ENCODE results near the gene TPM4. TPM values are rescaled to one million over a fixed set of nuclear protein-coding genes. Genes with fewer than 3 reads are reported as not detected.

Gene TPM4
- total RNA-seq (2022; extraction: Qiagen RNA extraction; ENCODE audit: low read depth), result 369 to 594 TPM (median 460 TPM) in 5 replicates

GRCh38 chr19:16076154-16076957 is at the start of gene TPM4:
Gene TPM4, plus strand, starts transcription at chr19:16076495. Its CDS starts 71 bp downstream, at chr19:16076566.

DNA sequence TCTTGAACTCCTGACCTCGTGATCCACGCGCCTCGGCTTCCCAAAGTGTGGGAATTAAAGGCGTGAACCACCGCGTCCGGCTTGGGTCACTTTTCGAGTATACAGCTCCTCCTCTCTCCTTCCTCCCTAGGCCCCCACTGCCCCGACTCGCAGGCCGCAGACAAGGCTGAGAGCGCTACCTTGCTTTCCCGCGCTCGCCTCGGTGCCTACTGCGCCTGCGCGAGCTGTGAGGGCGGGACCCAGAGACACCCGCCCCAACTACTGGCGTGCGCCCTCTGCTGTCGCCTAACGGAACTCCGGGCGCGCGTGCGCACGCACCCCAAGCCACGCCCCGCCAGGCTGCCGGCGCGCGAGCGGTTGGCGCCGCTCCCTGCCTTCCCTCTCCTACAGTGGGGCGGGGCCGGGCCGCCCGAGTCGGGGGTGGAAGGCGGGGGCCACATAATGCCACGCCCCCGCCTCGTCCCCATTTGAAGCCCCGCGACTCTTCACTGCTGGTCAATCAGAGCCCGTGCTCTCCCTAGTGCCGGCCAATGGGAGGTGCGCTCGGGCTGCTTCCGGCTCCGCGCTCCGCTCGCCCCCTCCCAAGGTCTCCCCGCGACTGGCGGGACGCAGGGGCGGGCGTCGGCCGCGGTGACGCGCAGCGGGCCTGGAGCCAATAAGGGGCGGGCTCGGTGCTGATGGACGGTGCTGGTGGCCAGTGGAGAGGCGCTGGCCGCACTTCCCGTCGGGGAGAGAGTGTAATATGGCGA is 35.0 kb downstream of the TPM4 start, which contains the start of gene RAB8A:
TSS of gene RAB8A (plus strand) at position 730 of the 749 bp plus-strand sequence. CDS start at position 743, 13 bp downstream.

GRCh38 chr19:16143399-16144215 is 67.3 kb downstream of the TPM4 start, which contains the start of gene HSH2D:
Gene HSH2D, plus strand, starts transcription at chr19:16143685. Its CDS starts 5,066 bp downstream, at chr19:16148751.

Other genes starting within 250 kb of the TPM4 start
- 0.10 TPM in 1 of 5 replicates, not detected in the others for gene CYP4F2, start 178.4 kb upstream of the TPM4 start, total RNA-seq (2022; extraction: Qiagen RNA extraction; ENCODE audit: low read depth)
- gene CYP4F11, start 142.0 kb upstream of the TPM4 start, total RNA-seq (2022; extraction: Qiagen RNA extraction; ENCODE audit: low read depth), result 5.1 to 6.8 TPM (median 5.6 TPM) in 5 replicates
- not detected in 5 replicates for gene OR10H4, start 127.5 kb upstream of the TPM4 start, total RNA-seq (2022; extraction: Qiagen RNA extraction; ENCODE audit: low read depth)
- 48.2 to 93.5 TPM (median 52.2 TPM) in 5 replicates for gene RAB8A, start 35.4 kb downstream of the TPM4 start, total RNA-seq (2022; extraction: Qiagen RNA extraction; ENCODE audit: low read depth)
- gene HSH2D, start 67.2 kb downstream of the TPM4 start, total RNA-seq (2022; extraction: Qiagen RNA extraction; ENCODE audit: low read depth), result 0.11 to 0.19 TPM in 2 of 5 replicates, not detected in the others
- gene CIB3, start 97.0 kb downstream of the TPM4 start, total RNA-seq (2022; extraction: Qiagen RNA extraction; ENCODE audit: low read depth), result not detected in 5 replicates
- 86.5 to 98.3 TPM (median 93.3 TPM) in 5 replicates for gene FAM32A, start 108.9 kb downstream of the TPM4 start, total RNA-seq (2022; extraction: Qiagen RNA extraction; ENCODE audit: low read depth)
- gene AP1M1, start 121.4 kb downstream of the TPM4 start, total RNA-seq (2022; extraction: Qiagen RNA extraction; ENCODE audit: low read depth), result 49.4 to 72.9 TPM (median 69.5 TPM) in 5 replicates
- 13.1 to 35.2 TPM (median 30.6 TPM) in 5 replicates for gene KLF2, start 248.3 kb downstream of the TPM4 start, total RNA-seq (2022; extraction: Qiagen RNA extraction; ENCODE audit: low read depth)

Data from A549 treated with ZK216348 at 1 μM for 4 hours (cell line).